ENCODE data around the gene NTRK1.

Gene NTRK1

DNA sequence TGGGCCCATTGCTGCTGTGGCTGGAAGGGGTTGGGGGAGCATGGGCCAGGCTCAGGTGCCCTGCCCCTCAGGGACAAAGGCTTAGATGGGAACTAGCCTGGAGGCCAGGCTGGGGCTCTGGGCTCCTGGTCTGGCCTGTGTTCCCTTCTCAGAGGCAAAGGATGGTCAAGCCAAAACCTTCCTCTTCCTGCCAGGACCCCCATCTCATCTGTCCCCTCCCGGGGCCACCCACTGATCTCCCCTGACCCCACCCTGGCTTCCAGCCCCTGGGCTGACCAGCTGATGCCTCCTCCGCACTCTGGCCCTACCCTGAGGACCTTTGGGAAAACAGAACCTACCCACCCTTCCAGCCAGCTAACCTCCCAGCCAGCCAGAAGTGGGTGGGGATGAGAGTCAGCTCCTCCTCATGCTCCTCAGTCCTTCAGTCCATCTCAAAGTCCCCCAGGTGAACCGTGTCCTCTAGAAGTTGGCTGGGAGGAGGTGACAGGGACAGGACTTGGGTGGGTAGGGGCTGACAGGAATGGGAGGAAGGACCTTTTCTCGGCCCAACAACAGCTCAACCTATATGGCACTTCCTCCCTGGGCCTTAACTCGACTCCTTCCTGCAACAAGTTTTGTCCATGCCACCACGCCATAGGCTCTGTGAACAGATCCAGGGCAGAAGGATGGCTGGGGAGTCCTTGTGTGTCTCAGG is 40.4 kb downstream of the NTRK1 start:
- no peak for DNase-seq

DNA sequence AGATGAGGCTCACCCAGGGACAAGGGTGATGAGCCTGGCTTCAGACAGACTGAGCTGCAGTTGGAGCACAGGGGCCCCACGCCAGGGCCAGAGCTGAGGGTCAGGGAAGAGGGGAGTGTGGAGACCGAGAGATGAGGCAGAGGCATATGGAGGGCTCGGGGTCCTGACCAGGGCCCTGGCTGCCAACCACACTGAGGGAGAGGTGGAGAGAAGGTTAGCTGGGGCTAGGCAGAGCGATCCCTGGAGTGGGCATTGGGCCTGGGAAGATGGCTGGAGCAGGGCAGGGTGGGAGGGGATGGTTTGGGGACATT is 40.9 kb downstream of the NTRK1 start:
- no peak for DNase-seq

GRCh38 chr1:156901966-156902915 is 41.6 kb downstream of the NTRK1 start:
- no peak for DNase-seq

GRCh38 chr1:156903328-156904091 is 42.8 kb downstream of the NTRK1 start:
- DNase-seq = no peak

- DNase-seq = no peak
Measured at GRCh38 chr1:156904187-156904959, 43.7 kb downstream of the NTRK1 start.

DNA sequence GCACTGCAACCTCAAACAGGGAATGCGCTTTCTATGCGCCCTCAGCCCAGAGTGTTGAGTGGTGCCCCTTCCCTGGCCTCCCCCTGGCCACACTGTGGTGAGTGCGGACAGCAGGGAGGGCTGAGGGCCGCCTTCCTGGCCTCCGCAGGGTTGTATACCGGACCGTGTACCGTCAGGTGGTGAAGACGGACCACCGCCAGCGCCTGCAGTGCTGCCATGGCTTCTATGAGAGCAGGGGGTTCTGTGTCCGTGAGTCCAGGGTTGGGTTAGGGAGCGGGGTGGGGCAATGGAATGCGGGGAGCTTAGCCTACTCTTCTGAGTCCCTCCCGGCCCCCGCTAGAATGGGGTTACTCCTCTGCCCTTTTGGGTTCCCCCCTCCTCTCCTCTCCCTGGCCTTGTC is 44.5 kb downstream of the NTRK1 start:
- DNase-seq = no peak

DNA sequence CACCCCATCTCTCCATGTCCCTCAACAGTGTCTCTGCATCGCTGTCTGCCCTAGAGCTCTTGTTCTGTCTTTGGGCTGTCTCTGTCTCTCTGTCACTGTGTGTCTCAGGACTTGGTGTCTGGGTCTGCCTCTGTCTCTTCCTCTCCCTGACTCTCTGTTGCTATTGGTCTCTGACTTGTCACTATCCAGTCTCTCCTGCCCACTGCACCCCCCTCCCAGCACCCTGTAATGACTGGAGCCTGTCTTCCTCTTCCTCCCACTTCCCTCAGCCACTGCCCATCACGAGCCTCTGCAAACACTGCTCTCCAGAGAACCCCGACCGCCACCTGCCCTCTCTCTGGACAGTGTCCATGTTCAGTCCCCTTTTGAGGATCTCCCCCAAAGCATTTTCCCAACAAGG is 45.0 kb downstream of the NTRK1 start:
- no peak for DNase-seq

- DNase-seq = no peak
Measured at GRCh38 chr1:156906206-156906906, 45.7 kb downstream of the NTRK1 start.

DNA sequence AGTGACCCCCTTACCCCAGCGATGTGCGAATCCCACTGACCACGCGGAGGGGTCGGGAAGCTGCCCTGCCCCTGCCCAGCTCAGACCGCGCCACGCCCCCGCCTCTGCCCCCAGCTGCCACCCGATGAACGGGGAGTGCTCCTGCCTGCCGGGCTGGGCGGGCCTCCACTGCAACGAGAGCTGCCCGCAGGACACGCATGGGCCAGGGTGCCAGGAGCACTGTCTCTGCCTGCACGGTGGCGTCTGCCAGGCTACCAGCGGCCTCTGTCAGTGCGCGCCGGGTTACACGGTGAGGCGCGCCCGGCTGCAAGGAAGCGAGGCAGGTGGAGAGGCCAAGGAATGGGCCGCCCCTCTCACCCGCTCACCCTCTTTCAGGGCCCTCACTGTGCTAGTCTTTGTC is 47.9 kb downstream of the NTRK1 start:
- DNase-seq = no peak

- DNase-seq = no peak
Measured at GRCh38 chr1:156908955-156909354, 48.3 kb downstream of the NTRK1 start.

DNA sequence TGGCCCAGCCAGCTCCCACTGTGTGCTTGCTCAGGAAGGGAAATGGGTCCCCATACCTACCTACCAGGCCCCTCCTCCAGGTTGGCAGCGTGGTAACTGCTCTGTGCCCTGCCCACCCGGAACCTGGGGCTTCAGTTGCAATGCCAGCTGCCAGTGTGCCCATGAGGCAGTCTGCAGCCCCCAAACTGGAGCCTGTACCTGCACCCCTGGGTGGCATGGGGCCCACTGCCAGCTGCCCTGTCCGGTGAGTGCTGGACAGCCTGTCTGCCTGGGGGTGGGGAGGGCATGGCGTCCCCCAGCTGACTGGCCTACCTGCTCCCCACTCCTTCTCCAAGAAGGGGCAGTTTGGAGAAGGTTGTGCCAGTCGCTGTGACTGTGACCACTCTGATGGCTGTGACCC is 49.0 kb downstream of the NTRK1 start:
- DNase-seq = no peak

DNA sequence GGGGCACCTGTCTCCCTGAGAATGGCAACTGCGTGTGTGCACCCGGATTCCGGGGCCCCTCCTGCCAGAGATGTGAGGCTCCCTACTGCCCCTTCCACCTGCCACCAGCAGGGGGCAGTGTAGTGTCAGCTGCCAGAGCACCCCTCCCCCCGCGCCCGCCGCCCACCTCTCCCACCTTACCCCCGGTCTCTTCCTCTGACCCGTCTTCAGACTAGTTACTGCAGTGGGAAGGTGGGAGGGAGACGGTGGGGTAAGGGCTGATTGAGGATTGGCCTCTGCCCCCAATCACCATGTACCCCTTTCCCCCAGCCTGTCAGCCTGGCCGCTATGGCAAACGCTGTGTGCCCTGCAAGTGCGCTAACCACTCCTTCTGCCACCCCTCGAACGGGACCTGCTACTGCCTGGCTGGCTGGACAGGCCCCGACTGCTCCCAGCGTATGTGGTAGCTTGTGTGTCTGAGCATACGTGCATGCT is 49.7 kb downstream of the NTRK1 start:
- no peak for DNase-seq

DNA sequence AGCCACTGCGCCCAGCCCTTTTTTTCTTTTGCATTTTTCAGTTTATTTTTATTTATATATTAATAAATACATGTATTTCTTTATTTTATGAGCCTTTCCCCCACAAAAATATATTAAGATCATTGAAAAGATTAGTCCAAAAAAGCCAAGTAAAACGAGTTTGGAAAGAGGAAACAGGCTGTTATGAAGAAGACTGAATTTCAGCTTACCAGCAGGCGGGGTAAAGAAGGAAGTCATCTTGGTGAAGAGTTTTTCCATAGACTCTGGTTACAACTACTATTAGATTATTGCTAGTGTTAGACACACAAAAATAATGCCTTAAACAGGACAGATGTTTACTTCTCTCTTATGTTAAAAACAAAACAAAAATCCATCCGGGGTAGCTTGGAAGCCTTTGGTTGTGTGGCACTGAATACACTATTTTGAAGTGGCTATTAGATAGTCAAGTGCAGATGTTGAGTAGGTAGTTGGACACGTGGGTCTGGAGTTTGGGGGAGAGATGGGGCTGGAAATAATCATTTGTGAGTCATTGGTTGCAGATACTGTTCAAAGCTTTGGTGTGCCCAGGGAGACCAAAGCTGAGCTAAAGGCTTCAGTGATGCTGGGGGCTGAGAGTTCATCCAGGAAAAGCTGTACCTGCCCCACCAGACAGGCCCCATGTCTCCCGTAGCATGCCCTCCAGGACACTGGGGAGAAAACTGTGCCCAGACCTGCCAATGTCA is 51.1 kb downstream of the NTRK1 start:
- DNase-seq = no peak

GRCh38 chr1:156912310-156912709 is 51.6 kb downstream of the NTRK1 start:
- DNase-seq = no peak

- DNase-seq = no peak
Measured at GRCh38 chr1:156912861-156913808, 52.5 kb downstream of the NTRK1 start.

- no peak for DNase-seq
Measured at GRCh38 chr1:156913809-156914387, 53.2 kb downstream of the NTRK1 start.

- no peak for DNase-seq
Measured at GRCh38 chr1:156914440-156914856, 53.8 kb downstream of the NTRK1 start.

DNA sequence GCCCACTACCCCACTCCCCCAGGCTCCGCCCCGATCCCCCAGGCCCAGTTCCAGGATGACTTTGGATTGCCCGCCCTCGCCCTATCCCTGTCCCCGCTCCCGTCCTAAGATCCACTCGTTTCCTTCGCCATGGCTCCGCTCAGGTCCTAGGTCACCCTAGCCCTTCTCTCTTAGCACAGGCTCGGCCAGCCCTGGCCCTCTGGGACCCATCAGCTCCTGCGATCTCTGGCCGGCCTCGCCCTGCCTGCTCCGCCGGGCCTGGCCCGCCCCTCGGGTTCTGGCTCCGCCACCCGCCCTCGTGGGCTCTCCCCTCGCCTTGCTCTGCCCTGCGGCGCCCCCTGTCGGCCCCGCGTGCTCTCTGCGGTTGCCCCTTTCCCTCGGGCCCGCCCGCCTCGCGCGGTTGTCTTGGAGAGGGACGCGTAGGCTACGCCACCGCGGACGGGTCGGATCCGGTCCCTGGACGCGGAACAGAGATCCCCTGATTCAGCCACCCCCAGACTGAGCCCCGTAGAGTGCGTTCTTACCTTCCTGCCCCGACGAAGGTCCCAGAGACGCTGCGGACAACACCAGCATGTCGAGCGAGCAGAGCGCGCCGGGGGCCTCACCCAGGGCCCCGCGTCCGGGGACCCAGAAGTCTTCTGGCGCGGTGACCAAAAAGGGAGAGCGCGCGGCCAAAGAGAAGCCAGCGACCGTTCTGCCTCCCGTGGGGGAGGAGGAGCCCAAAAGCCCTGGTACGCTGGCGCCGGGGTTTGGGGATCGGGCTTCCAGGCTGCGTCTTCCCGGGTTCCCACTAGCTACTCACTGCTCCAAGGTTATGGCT is 59.8 kb downstream of the NTRK1 start, which contains the start of gene LRRC71:
Gene LRRC71 (plus strand): TSS at position 400 of the 820 bp plus-strand sequence. CDS start 172 bp downstream, at position 572.
- no peak for DNase-seq
